Measurements from ENCODE around the gene PXMP4.

Gene PXMP4

DNA sequence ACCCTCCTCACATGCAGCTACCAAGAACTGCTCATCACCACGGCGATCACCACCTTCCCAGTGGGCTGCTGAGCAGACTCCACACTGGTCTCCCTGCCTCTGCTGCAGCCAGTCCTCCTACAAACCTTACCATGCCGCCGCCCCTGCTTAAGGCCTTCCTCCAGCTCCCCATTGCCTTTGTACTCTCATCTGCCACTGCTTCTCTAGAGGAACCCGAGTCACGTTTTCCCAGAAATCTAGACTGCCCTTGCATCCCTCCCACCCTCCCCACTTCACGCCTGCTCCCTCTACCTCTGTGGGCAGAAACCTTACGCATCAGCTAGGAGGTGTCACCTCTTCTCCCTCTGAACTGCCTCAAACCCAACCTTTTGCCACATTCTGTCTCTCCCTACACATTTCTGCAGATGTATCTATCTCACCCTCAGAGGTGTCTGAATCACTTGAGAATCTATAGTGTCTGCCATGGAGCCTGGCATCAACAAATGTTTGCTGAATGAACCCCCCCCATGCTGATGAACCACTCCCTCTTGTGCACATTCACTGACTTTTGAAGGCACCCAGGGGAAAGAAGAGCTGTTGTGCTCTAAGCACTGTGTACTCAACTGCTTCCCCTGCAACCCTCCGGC lies 38.3 kb downstream of the PXMP4 start:
- no peak for DNase-seq (ENCODE audit: low read depth)

DNA sequence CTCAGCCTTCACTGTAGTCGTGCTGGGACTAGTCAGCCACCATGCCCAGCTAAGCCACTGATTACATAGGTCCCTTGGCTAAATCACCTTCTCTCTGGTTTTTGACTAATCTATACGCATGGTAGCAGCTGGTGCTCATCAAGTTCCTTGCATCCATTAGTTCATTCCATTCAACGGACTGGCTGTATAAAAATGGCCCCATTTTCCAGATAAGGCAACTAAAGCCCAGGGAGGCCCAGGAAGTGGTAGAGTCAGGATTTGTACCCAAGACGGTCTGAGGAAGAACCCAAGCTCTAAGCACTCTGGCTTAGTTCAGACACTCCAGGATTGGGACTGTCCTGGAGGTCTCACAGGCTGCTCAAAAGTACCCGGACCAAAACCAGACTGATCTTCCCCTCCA lies 38.8 kb downstream of the PXMP4 start:
- no peak for DNase-seq (ENCODE audit: low read depth)

GRCh38 chr20:33680686-33681085 lies 39.4 kb downstream of the PXMP4 start:
- no peak for DNase-seq (ENCODE audit: low read depth)

- DNase-seq (ENCODE audit: low read depth): no peak
Measured at GRCh38 chr20:33679758-33680485, 40.2 kb downstream of the PXMP4 start.

DNA sequence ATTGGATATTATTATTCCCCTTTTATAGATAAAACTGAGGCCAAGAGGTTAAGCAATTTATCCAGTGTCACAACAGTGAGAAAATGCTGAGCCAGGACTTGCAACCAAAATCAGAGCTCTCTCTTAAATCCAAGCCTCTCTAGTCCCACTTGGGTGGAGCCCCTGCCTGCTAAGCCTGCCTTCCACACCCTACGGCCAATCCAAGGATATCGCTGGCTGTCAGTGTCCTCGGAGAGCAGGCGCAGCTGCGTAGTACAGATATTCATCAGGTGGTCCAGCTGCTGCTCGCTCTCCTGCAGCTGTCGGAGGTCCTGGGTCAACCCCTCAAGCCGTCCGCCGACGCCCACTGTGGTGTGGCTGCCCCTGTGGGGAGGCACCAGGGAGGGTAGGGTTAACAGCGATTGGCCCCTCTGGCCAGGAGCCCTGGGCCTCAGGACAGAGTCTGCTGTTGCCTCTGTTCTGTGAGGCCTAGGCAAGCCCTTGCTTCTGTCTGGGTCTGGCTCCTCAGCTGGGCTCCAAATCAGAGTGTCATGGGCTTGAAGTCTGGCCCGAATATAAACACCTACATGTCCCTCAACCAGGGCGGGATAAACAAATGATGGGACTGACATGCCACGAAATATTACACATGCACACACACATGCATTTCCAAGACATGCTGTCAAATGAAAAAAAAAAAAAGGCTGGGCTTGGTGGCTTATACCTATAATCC lies 42.0 kb downstream of the PXMP4 start:
- no peak for DNase-seq (ENCODE audit: low read depth)

GRCh38 chr20:33676652-33677645 lies 43.2 kb downstream of the PXMP4 start:
- DNase-seq (ENCODE audit: low read depth): no peak

- no peak for DNase-seq (ENCODE audit: low read depth)
Measured at GRCh38 chr20:33676121-33676520, 44.0 kb downstream of the PXMP4 start.

DNA sequence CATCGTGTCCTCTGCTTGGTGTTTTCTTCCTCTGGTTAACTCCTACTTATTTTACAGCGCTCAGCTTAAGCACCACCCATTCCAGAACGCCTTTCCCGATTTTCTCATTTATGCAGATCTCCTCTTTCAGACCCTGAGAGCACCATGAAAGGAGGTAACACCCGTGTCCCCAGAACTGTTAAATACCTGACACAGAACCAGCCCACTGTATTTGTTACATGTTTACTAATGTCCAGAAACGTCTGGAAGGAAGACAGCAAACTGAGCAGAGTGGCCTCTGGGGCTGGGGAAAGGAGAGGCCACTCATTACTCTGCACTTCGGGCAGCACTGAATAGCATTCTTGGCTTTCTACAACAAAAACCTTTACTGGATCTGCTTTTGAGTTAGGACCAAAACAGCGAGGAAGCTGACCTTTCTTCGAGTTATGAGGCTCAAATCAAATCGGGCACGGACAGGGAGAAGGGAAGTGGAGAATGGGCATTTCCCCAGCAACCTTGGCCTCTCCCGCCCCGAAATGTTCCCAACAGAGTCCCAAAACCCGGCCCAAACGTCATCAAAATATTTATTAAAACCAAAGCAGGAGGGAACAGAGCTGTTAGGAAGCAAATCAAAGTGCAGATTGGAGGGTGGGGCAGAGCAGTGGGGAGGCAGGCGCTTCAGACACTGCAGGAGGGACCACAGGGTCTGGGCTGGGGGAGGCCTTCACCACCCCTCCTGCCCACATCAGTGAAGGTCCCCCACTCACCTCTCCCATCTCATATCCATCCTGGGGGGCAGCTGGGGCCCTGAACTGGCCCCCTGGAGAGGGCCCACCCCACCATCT lies 44.8 kb downstream of the PXMP4 start:
- no peak for DNase-seq (ENCODE audit: low read depth)

DNA sequence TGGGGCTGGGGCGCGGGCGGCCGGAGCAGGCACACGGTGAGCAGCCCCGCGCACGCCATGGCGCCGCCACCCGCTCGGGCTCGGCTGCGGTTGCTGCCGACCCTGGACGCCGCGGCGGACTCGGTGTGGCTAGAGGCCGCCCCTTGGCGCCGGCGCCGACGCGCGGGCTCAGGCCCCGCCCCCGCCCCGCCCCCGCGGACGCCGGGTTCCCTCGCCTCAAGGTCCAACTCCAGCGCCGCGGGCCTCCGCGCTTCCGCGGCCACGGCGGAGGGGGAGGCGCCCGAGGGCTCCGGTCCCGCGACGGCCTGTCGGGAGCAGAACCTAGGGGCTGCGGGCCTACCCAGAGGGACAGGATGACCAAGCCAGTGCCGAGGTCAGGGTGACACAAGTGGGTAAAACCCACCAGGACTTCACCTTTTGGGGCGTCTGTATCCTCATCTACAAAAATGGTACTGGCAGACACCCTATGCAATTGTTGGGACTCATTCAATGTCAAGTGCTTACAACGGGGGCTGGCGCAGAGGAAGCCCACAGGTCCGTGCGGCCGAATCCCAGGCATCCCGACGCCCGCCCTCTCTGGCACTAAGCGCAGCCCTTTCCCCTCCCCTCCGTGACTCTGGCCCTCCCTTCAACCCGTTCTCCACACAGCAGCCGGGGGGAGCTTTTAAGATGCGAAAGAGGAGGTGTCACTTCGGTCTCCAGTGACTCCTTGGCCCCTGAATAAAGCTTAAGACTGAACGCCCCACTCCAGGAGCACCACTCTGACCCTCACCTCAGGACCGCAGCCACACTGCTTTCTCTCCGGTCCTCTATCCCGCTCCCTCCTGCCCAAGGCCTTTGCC lies 45.6 kb downstream of the PXMP4 start, which contains the start of gene NECAB3:
TSS of gene NECAB3 (minus strand) at position 135 of the 842 bp plus-strand sequence. CDS start at position 59, 76 bp downstream.
- DNase-seq (ENCODE audit: low read depth): no peak

DNA sequence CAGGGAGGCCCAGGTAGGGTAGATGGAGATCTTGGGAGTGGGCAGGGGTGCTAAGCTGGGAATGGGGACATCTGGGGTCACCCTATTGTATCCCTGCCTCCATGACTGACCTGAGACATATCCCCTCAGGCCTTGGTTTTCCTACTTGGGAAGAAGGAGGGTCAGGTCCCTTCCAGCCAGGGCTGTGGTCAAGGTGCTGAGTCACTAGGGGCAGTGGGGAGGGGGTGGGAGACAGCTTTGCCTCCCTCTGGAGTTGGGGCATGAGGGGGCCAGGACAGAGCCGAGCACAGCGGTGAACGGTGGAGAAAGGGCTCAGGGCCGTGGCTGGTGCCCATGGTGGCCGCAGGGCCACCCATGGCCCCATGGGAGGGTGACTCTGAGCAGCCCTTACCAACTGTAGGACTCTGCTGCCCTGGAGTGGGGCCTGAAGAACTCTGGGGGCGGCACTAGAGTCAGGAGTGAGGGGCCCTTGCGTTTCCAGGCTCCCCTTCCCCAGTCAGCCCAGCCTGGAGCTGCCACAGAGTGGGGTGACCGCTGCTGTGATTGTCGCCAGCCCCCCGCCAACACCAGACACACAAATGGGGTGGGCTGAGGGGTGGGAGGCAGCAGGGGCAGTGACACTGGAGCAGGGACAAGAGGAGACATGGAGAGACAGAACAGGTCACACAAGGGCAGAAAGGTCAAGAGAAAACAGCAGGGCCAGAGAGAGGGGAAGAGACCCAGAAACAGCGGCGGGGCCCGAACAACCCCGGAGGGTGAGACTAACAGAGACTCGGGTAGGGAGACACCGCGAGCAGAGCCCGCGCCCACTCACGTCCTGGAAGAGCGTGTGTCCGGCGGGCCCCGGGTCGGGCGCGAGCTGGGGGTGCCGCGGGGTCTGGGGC lies 46.5 kb downstream of the PXMP4 start:
- no peak for DNase-seq (ENCODE audit: low read depth)

DNA sequence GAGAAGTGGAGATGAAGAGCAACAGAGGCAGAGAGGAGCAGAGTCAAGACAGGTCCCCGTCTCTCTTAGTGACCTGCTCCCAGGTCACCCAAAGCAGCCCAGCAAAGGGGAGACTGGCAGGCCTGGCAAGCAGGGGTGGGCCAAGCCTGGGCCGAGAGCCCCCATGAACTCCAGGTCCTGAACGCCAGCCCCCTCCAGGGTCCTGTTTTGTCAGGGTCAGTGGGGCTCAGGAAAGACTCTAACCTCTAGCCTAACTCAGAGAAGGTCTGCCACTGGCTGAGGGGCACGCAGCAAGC lies 47.0 kb downstream of the PXMP4 start:
- DNase-seq (ENCODE audit: low read depth): no peak

DNA sequence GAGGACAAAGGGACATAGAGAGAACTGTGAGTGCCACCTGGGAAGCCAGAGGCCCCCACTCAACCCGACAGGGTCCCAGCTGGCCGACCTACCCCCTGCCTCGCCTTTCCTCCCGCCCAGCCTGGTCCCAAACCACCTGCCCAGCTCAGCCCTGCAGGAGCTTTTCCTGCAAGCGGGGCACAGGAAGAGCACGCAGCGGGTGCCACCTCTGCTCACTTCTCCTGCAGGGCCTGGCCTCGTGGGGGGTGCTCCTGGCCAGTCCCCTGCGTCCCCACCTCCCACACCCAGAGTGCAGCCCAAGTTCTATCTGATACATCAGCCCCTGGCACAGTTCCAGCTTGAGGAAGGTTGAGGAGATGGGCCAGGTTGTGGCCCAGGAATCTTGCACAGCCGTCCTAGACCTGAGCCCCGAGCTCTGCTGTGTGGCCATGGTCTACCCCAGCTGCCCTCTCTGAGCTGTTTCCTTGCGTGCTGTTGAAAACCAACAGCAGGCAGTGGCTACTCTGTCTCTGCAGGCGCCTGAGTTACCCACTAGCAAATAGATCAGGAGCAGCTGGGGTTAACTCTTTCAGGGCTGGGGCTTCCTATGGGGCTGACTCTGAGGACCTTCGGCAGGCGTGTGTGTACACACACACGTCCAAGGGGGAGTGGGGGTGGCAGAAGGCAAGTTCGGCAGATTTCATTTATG lies 47.5 kb downstream of the PXMP4 start:
- DNase-seq (ENCODE audit: low read depth): no peak

DNA sequence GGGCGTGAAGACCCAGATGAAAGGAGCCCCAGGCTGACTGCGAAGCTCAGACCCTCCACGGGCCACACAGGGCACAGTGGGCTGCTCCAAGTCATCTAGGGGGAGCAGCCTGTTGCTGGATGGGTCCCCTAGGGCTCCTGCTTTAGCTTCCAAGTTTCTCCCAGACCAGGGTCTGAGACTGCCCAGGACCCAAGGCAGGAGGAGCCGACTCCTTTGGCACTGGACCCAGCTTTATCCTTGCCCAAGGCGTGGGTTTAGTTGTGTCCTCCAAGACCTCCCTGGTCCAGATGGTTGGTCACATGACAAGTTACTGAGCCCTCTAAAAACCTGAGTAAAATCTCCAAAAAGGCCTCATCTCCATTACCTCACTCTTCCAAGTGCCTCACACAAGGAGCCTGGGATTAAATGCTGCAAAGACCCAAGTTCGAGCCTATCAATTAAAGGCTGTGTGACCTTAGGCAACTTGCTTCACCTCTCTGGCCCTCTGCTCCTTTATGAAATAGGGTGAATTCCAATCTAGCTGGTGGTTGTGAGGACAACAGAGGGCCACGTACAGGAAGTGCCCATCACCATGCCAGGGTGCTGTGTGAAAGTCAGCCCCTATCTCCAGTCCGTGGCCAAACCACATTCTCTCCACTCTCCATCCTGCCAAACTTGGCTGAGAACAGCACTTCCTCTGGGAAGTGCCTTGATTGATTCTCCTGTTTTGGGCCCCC lies 48.4 kb downstream of the PXMP4 start:
- DNase-seq (ENCODE audit: low read depth): no peak

GRCh38 chr20:33670715-33671499 lies 49.2 kb downstream of the PXMP4 start:
- no peak for DNase-seq (ENCODE audit: low read depth)

GRCh38 chr20:33669873-33670640 lies 50.1 kb downstream of the PXMP4 start:
- no peak for DNase-seq (ENCODE audit: low read depth)

- no peak for DNase-seq (ENCODE audit: low read depth)
Measured at GRCh38 chr20:33669224-33669623, 50.9 kb downstream of the PXMP4 start.

Measured in non-pigmented ciliary epithelial cell (primary cell).